ENCODE results near the gene SEZ6L2. TPM values are rescaled to one million over a fixed set of nuclear protein-coding genes. Genes with fewer than 3 reads are reported as not detected.

SEZ6L2 gene
- total and polyA plus RNA-seq, 2 of the 13 experiments (the other 11 are each of a cell fraction or from before 2014, with no cell fraction given): 14.9 to 16.9 TPM

GRCh38 chr16:29900102-29900887 is 945 bp upstream of the SEZ6L2 start, which contains the start of gene ASPHD1 (continued):
- 0 out of 2 replicates have a peak, but pooled peaks have one; percentile 42 for TF ChIP-seq ZNF143 (CRISPR knock-in tag; IDR thresholded peaks at IDR 0.05)
- no peak; the same call in 1 of the 2 replicates for TF ChIP-seq IRX3 (CRISPR knock-in tag; IDR thresholded peaks at IDR 0.05; ENCODE audit: borderline replicate concordance, low read depth)
- TF ChIP-seq ZNF329 (CRISPR knock-in tag; IDR thresholded peaks at IDR 0.05; ENCODE audit: low read depth): peak; percentile 85; the same call in 1 of the 2 replicates
- TF ChIP-seq ZNF747 (CRISPR knock-in tag; IDR thresholded peaks at IDR 0.05; ENCODE audit: borderline replicate concordance): 0 out of 2 replicates have a peak, but pooled peaks have one; percentile 14
- TF ChIP-seq, protein P1, sequence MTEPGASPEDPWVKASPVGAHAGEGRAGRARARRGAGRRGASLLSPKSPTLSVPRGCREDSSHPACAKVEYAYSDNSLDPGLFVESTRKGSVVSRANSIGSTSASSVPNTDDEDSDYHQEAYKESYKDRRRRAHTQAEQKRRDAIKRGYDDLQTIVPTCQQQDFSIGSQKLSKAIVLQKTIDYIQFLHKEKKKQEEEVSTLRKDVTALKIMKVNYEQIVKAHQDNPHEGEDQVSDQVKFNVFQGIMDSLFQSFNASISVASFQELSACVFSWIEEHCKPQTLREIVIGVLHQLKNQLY (CRISPR knock-in tag; IDR thresholded peaks at IDR 0.05): 0 out of 2 replicates have a peak, but pooled peaks have one; percentile 40
- 0 out of 2 replicates have a peak, but pooled peaks have one; percentile 98 for TF ChIP-seq NKX3-1 (CRISPR knock-in tag; IDR thresholded peaks at IDR 0.05)
- TF ChIP-seq U2AF1 (optimal IDR thresholded peaks at IDR 0.05; ENCODE audit: low read depth, low read length): no peak
- TF ChIP-seq, protein P2, sequence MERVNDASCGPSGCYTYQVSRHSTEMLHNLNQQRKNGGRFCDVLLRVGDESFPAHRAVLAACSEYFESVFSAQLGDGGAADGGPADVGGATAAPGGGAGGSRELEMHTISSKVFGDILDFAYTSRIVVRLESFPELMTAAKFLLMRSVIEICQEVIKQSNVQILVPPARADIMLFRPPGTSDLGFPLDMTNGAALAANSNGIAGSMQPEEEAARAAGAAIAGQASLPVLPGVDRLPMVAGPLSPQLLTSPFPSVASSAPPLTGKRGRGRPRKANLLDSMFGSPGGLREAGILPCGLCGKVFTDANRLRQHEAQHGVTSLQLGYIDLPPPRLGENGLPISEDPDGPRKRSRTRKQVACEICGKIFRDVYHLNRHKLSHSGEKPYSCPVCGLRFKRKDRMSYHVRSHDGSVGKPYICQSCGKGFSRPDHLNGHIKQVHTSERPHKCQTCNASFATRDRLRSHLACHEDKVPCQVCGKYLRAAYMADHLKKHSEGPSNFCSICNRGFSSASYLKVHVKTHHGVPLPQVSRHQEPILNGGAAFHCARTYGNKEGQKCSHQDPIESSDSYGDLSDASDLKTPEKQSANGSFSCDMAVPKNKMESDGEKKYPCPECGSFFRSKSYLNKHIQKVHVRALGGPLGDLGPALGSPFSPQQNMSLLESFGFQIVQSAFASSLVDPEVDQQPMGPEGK (CRISPR knock-in tag; IDR thresholded peaks at IDR 0.05): peak; percentile 99
- TF ChIP-seq, protein P3, sequence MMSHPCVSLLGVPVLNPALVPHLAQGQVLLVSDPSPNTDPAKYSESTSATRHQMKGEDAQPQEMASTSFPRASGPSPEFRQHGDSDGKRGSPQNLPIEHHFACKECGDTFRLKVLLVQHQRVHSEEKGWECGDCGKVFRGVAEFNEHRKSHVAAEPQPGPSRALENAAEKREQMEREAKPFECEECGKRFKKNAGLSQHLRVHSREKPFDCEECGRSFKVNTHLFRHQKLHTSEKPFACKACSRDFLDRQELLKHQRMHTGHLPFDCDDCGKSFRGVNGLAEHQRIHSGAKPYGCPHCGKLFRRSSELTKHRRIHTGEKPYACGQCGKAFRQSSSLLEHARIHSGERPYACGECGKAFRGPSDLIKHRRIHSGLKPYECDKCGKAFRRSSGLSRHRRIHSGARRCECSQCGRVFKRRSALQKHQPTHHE (CRISPR knock-in tag; IDR thresholded peaks at IDR 0.05; ENCODE audit: borderline replicate concordance): no peak
- TF ChIP-seq KDM1A (CRISPR knock-in tag; IDR thresholded peaks at IDR 0.05): peak; percentile 29
- TF ChIP-seq ZFP36 (IDR thresholded peaks at IDR 0.05; ENCODE audit: borderline replicate concordance, low read depth, low read length, partially characterized antibody): no peak
- TF ChIP-seq, protein P4, sequence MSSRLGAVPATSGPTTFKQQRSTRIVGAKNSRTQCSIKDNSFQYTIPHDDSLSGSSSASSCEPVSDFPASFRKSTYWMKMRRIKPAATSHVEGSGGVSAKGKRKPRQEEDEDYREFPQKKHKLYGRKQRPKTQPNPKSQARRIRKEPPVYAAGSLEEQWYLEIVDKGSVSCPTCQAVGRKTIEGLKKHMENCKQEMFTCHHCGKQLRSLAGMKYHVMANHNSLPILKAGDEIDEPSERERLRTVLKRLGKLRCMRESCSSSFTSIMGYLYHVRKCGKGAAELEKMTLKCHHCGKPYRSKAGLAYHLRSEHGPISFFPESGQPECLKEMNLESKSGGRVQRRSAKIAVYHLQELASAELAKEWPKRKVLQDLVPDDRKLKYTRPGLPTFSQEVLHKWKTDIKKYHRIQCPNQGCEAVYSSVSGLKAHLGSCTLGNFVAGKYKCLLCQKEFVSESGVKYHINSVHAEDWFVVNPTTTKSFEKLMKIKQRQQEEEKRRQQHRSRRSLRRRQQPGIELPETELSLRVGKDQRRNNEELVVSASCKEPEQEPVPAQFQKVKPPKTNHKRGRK (CRISPR knock-in tag; IDR thresholded peaks at IDR 0.05): peak; percentile 72; the same call in 1 of the 2 replicates
- TF ChIP-seq, protein P5, sequence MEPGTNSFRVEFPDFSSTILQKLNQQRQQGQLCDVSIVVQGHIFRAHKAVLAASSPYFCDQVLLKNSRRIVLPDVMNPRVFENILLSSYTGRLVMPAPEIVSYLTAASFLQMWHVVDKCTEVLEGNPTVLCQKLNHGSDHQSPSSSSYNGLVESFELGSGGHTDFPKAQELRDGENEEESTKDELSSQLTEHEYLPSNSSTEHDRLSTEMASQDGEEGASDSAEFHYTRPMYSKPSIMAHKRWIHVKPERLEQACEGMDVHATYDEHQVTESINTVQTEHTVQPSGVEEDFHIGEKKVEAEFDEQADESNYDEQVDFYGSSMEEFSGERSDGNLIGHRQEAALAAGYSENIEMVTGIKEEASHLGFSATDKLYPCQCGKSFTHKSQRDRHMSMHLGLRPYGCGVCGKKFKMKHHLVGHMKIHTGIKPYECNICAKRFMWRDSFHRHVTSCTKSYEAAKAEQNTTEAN (CRISPR knock-in tag; conservative IDR thresholded peaks at IDR 0.05): peak; percentile 98; the same call in 1 of the 2 replicates
- peak; percentile 91; the same call in 1 of the 2 replicates for TF ChIP-seq ZNF776 (CRISPR knock-in tag; IDR thresholded peaks at IDR 0.05)
- TF ChIP-seq SKI (IDR thresholded peaks at IDR 0.05; ENCODE audit: partially characterized antibody): no peak
- peak; percentile 73 for TF ChIP-seq ZNF687 (CRISPR knock-in tag; IDR thresholded peaks at IDR 0.05)
- TF ChIP-seq ZFP1 (CRISPR knock-in tag; IDR thresholded peaks at IDR 0.05): no peak

All from HepG2 (cell line).